ENCODE results near the gene CD99.
"Not testable (repeated sequence)": the region's sequence is repeated elsewhere in the genome, so short reads cannot be mapped to it uniquely, and the experiment has no call there.

Gene CD99

DNA sequence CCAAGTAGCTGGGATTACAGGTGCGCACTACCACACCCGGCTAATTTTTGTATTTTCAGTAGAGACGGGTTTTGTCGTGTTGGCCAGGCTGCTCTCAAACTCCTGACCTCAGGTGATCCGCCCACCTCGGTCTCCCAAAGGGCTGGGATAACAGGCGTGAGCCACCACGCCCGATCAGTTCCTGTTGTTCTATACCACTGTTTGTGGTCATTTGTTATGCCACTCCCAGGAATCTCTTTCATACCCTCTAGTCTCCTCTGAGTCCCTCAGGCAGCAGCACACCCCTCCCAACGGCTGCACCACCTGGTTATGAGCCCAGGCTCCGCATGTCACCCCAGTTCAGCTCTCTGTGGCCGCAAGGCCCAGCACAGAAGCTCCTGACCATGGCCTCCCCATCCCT, 17.5 kb upstream of the CD99 start:
- H3K27ac ChIP-seq (ENCODE audit: low read depth, low read length): no peak overlapping the region
- no peaks in the 10 kb centered on the region for H3K9me3 ChIP-seq (ENCODE audit: insufficient read depth, low read length)
- H3F3A ChIP-seq (ENCODE audit: insufficient read depth): no peaks in the 10 kb centered on the region
- no peak overlapping the region for H2AFZ ChIP-seq (ENCODE audit: low read depth, low read length, severe bottlenecking)
- no peaks in the 10 kb centered on the region for H3K9me2 ChIP-seq (replicated peaks; ENCODE audit: insufficient read depth, low read length)
- no peak overlapping the region for H3K4me2 ChIP-seq (ENCODE audit: low read depth, low read length, poor library complexity, severe bottlenecking)
- no peaks in the 10 kb centered on the region for H4K20me1 ChIP-seq (ENCODE audit: low read depth, low read length)
- H3K27me3 ChIP-seq (ENCODE audit: low read length): no peaks in the 10 kb centered on the region
- H3K79me2 ChIP-seq (ENCODE audit: insufficient read depth, low read length): no peaks in the 10 kb centered on the region
- TF ChIP-seq, protein P1, sequence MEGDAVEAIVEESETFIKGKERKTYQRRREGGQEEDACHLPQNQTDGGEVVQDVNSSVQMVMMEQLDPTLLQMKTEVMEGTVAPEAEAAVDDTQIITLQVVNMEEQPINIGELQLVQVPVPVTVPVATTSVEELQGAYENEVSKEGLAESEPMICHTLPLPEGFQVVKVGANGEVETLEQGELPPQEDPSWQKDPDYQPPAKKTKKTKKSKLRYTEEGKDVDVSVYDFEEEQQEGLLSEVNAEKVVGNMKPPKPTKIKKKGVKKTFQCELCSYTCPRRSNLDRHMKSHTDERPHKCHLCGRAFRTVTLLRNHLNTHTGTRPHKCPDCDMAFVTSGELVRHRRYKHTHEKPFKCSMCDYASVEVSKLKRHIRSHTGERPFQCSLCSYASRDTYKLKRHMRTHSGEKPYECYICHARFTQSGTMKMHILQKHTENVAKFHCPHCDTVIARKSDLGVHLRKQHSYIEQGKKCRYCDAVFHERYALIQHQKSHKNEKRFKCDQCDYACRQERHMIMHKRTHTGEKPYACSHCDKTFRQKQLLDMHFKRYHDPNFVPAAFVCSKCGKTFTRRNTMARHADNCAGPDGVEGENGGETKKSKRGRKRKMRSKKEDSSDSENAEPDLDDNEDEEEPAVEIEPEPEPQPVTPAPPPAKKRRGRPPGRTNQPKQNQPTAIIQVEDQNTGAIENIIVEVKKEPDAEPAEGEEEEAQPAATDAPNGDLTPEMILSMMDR (IDR thresholded peaks at IDR 0.05; ENCODE audit: insufficient read depth, low read length, poor library complexity, severe bottlenecking): no peak
- TF ChIP-seq EZH2phosphoT487 (conservative IDR thresholded peaks at IDR 0.05; ENCODE audit: low read length): no peak
- no peak overlapping the region for H3K4me3 ChIP-seq (ENCODE audit: insufficient read depth, low read length, poor library complexity, severe bottlenecking)
- H3K9ac ChIP-seq (ENCODE audit: low read length): no peak overlapping the region
- no peaks in the 10 kb centered on the region for H3K36me3 ChIP-seq (ENCODE audit: low read length)

DNA sequence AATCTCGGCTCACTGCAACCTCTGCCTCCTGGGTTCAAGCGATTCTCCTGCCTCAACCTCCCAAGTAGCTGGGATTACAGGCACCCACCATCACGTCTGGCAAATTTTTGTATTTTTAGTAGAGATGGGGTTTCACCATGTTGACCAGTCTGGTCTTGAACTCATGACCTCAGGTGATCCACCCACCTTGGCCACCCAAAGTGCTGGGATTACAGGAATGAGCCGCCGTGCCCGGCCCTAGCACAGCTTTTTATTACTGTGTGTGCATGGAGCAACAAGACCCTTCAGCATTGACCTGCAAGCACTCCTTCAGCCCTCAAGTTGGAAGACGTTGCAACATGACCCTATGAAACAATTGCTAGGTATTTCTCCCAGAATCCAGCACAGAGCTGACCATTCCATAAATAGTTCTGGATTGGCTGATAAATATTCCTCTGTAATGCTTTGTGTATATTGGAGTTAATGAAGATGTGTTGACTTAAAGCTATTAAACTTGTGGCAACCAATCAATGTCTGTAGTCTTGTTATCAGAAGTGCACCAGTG, 15.4 kb upstream of the CD99 start:
- not testable (repeated sequence) for H3K4me2 ChIP-seq (ENCODE audit: low read depth, low read length, poor library complexity, severe bottlenecking); H3K4me3 ChIP-seq (ENCODE audit: insufficient read depth, low read length, poor library complexity, severe bottlenecking); H3K9me3 ChIP-seq (ENCODE audit: insufficient read depth, low read length); H2AFZ ChIP-seq (ENCODE audit: low read depth, low read length, severe bottlenecking); H4K20me1 ChIP-seq (ENCODE audit: low read depth, low read length); H3F3A ChIP-seq (ENCODE audit: insufficient read depth); H3K9ac ChIP-seq (ENCODE audit: low read length); H3K27ac ChIP-seq (ENCODE audit: low read depth, low read length); H3K79me2 ChIP-seq (ENCODE audit: insufficient read depth, low read length); H3K27me3 ChIP-seq (ENCODE audit: low read length); H3K9me2 ChIP-seq (replicated peaks; ENCODE audit: insufficient read depth, low read length); H3K36me3 ChIP-seq (ENCODE audit: low read length)

DNA sequence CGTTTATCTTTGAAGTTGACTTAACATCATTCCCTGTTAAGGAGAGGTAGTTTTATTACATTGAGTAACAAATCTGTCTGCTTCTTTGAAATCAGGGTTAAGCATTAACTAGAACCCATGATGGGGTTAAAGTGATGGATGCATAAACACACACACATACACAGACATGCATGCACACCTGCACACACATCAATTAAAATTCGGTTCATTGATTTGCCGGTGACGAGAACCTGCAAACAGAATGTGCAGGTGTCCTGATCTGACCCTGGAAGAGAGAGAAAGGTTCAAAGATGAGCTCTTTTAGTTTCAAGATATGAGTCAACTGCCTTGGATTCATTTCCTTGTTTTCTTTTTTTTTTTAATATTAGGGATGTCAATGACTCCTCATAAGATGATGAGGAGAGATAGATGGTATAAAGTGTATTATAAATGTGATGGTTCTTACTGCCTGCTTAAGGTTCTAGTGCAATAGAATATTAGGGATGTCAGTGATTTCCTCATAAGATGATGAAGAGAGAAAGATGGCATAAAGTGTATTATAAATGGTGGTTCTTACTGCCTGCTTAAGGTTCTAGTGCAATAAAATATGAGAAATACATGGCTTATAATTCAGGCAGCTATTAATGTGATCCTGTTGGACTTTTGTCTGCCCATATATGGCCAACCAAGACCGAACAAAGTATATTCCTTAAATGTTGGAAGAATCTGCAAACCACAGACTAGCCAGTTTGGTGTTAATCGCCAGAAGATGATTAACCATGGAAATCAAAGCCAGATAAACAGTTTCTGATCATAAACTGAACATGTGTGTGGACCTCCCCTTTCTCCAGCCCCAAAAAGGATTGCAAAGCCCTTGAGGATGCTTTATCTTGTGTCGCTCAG, 14.1 kb upstream of the CD99 start:
- Histone ChIP-seq H3K27me3 (ENCODE audit: low read length) (no peaks in the 10 kb centered on the region), H3K79me2 (ENCODE audit: insufficient read depth, low read length) (no peaks in the 10 kb centered on the region), H2AFZ (ENCODE audit: low read depth, low read length, severe bottlenecking) (no peak overlapping the region), H3K9ac (ENCODE audit: low read length) (no peak overlapping the region), H3F3A (ENCODE audit: insufficient read depth) (no peaks in the 10 kb centered on the region), H3K27ac (ENCODE audit: low read depth, low read length) (no peak overlapping the region), H4K20me1 (ENCODE audit: low read depth, low read length) (no peaks in the 10 kb centered on the region), H3K36me3 (ENCODE audit: low read length) (no peaks in the 10 kb centered on the region), H3K4me3 (ENCODE audit: insufficient read depth, low read length, poor library complexity, severe bottlenecking) (no peak overlapping the region), H3K9me2 (replicated peaks; ENCODE audit: insufficient read depth, low read length) (no peaks in the 10 kb centered on the region), H3K4me2 (ENCODE audit: low read depth, low read length, poor library complexity, severe bottlenecking) (no peak overlapping the region), H3K9me3 (ENCODE audit: insufficient read depth, low read length) (no peaks in the 10 kb centered on the region)
- TF ChIP-seq, protein P1 (IDR thresholded peaks at IDR 0.05; ENCODE audit: insufficient read depth, low read length, poor library complexity, severe bottlenecking): no peak
- no peak for TF ChIP-seq EZH2phosphoT487 (conservative IDR thresholded peaks at IDR 0.05; ENCODE audit: low read length)

DNA sequence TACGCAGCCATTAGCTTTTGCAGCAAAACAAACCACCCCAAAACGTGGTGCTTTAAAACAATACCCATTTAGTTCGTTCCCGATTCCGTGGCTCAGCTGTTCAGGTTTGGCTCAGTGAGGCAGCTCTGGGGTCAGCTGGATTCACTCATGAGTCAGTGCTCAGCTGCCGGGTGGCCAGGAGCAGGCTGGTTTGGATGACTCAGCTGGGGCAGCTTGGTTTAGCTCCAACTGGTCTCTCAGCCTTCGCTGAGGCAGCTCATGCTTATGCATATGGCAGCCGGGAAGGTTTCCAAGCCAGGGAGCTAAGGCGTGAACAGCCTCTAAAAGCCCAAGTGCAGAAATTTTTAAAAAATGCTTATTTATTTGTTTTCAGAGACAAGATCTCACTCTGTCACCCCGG, 13.3 kb upstream of the CD99 start:
- H2AFZ ChIP-seq (ENCODE audit: low read depth, low read length, severe bottlenecking): no peak overlapping the region
- H3F3A ChIP-seq (ENCODE audit: insufficient read depth): no peaks in the 10 kb centered on the region
- no peaks in the 10 kb centered on the region for H3K79me2 ChIP-seq (ENCODE audit: insufficient read depth, low read length)
- H3K4me2 ChIP-seq (ENCODE audit: low read depth, low read length, poor library complexity, severe bottlenecking): no peak overlapping the region
- no peaks in the 10 kb centered on the region for H3K27me3 ChIP-seq (ENCODE audit: low read length)
- no peaks in the 10 kb centered on the region for H3K9me2 ChIP-seq (replicated peaks; ENCODE audit: insufficient read depth, low read length)
- no peaks in the 10 kb centered on the region for H3K36me3 ChIP-seq (ENCODE audit: low read length)
- no peak overlapping the region for H3K4me3 ChIP-seq (ENCODE audit: insufficient read depth, low read length, poor library complexity, severe bottlenecking)
- H3K9ac ChIP-seq (ENCODE audit: low read length): no peak overlapping the region
- TF ChIP-seq EZH2phosphoT487 (conservative IDR thresholded peaks at IDR 0.05; ENCODE audit: low read length): no peak
- TF ChIP-seq, protein P1 (IDR thresholded peaks at IDR 0.05; ENCODE audit: insufficient read depth, low read length, poor library complexity, severe bottlenecking): no peak
- no peaks in the 10 kb centered on the region for H4K20me1 ChIP-seq (ENCODE audit: low read depth, low read length)
- no peaks in the 10 kb centered on the region for H3K9me3 ChIP-seq (ENCODE audit: insufficient read depth, low read length)
- H3K27ac ChIP-seq (ENCODE audit: low read depth, low read length): no peak overlapping the region

Measured in SU-DHL-6 (cell line).